HS-27A (cell line): ENCODE measurements around the gene DENND4A.
"Not testable (repeated sequence)": the region's sequence is repeated elsewhere in the genome, so short reads cannot be mapped to it uniquely, and the experiment has no call there.

Source experiments
- DNase-seq: peaks from one replicate; pipeline ENCODE4 v3.0.0-alpha.2; 2012; ENCODE audit warnings: low read depth, missing footprints

Gene DENND4A

DNA sequence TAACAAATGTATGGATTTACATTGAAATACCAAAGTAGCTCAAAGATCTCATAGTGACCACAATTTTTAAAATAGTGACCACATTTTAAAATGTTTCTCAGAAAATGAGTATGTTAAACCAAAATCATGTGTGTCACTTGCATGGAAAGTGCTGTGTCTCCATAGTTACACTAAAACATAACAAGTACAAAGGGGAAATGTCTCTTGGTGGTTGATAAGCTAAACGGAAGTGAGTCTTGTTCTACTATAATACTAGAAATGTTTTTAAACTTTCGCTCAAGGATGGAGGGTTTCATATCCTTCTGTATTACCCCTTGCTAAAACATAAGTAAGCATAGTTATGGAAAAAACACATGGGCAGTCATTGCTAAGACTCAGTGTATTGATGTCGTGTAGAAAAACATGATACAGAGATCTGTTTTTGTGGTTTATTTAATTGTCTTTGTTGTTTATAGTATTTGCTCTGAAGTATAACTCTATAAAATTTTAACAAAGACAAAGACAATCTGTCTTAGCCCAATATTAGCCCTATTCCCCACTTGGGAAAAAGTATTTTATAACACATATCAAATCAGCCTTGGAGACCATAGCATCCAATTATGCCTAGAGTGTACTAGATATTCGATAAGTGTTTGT is 27.0 kb upstream of the DENND4A start:
- DNase-seq, result no peak

- DNase-seq, result no peak
These were observed 24.3 kb upstream of the DENND4A start for GRCh38 chr15:65816441-65816840.

GRCh38 chr15:65816008-65816407 is 23.9 kb upstream of the DENND4A start:
- not testable (repeated sequence) for DNase-seq

DNA sequence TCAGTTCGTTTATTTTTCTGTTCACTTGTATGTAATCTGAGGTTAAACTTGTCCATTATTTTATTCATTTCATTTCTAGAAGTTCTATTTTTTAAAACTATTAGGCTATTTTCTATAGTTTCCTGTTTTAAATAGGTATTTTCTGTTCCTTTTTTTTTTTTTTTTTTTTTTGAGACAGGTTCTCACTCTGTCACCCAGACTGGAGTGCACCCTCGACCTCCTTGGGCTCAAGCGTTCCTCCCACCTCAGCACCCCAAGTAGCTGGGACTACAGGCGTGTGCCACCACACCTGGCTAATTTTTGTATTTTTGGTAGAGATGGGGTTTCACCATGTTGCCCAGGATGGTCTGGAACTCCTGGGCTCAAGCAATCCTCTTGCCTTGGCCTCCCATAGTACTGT is 22.2 kb upstream of the DENND4A start:
- not testable (repeated sequence) for DNase-seq

GRCh38 chr15:65812916-65813315 is 20.8 kb upstream of the DENND4A start:
- no peak for DNase-seq

- no peak for DNase-seq
These were observed 20.4 kb upstream of the DENND4A start for GRCh38 chr15:65812467-65812866.

DNA sequence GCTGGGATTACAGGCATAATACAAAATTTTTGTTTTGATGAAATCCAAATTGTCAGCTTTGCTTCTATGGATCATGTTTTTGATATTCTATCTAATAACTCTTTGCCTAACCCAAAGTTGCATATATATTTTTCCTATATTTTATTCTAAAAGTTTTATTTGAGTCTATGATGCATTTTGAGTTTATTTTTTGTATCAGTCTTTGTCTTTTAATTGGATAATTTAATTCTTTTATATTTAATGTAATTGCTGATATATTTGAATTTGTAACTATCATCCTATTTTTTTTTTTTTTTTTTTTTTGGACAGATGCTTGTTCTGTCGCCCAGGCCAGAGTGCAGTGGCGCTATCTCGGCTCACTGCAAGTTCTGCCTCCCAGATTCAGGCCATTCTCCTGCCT is 19.7 kb upstream of the DENND4A start:
- no peak for DNase-seq

DNA sequence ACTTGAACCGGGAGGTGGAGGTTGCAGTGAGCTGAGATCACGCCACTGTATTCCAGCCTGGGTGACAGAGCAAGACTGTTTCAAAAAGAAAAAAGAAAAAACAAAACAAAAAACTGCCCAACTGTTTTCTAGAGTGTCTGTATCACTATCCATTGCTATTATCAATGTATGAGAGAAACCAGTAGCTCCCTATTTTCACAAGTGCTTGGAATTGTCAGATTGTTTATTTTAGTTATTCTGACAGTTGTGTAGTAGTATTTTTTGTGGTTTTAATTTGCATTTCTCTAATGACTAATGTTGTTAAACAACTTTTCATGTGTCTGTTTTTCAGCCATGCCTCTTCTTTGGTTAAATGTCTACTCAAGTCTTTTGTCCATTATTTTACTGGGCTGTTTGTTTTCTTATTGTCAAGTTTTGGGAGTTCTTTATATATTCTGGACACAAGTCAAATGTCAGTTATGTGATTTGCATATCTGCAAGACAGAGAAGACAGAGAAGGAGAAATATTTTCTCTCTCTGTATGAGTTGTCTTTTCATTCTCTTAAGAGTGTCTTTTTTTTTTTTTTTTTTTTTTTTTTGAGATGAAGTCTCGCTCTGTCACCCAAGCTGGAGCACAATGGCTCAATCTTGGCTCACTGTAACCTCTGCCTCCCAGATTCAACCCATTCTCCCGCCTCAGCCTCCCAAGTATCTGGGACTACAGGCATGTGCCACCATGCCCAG is 19.1 kb upstream of the DENND4A start:
- not testable (repeated sequence) for DNase-seq

GRCh38 chr15:65806397-65806796 is 14.3 kb upstream of the DENND4A start:
- no peak for DNase-seq

DNA sequence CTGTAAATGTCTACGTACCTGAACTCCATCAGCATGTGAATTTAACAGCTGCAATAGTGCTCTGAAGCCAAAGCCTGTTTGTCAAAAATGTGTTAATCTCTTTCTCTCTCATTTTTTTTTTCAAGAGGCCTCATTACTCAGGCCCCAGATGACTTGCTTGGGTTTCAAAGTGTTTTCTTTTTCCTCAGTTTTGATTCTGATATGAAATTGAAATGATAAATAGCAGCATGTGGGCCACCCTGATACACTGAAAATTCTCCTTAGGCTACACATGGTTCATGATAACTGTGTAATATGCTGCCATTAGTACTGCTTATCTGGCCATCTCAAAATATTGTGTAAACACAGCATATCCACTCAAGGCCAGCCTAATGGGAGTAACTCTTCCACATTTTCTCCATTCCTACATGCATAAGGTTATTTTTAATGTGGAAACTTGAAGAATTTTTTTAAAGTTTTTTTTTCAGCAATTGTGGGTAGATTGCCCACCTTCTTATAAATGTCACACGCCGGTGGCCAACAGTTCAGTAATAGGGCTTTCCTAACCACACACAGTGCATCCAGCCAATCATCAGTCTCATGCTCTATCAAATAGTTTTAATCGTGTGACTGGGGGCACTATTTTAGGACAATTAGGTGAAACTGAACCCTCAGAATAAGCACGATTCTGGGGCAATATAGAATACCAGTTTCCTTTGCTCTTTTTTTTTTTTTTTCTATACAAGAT is 13.1 kb upstream of the DENND4A start:
- DNase-seq, result no peak

DNA sequence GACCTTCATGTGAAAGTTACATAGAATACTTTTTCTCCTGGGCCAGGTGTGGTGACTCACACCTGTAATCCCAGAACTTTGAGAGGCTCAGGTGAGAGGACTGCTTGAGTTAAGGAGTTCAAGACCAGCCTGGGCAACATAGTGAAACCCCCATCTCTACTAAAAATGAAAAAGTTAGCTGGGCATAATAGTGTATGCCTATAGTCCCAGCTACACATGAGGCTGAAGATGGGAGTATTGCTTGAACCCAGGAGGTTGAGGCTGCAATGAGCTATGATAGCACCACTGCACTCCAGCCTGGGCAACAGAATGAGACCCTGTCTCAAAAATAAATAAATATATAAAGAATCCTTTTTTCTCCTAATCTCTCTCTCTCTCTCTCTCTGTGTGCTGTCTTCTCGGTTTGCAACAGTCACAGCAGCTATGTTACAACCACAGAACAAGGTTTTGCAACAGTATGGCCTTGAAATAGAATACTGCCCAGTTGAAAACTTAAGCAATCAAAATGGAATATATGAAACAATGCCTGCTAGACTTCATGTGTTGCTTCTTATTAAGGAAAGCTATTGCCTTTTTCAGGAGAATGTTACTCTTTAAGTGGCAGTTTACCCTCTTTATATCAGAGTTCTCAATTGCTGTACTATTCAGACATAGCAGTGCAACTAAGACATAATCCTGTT is 12.3 kb upstream of the DENND4A start:
- DNase-seq, result no peak

- no peak for DNase-seq
These were observed 9.2 kb upstream of the DENND4A start for GRCh38 chr15:65801229-65801805.

DNA sequence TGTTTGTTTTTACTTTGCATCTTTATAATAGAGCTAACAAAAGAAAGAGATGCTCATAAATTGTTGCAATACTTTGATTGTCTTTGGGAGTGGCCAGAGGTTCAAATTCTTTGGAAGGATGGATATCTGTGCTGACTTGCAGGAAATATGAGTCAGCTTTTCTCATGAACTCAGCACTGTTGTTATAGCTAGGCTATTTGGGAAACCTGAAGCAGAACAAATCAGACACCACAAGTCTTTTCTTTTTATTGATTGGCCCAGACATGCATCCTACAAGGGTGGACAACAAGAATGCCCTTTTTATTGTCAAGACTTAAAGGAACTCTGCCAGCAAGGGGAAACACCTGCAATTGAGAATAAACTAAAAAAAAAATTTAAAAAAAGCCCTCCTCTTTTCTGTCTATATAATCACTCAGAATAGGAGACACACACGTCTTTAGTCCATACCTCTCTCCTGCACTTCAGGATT is 4.6 kb upstream of the DENND4A start:
- DNase-seq, result peak; percentile 39

DNA sequence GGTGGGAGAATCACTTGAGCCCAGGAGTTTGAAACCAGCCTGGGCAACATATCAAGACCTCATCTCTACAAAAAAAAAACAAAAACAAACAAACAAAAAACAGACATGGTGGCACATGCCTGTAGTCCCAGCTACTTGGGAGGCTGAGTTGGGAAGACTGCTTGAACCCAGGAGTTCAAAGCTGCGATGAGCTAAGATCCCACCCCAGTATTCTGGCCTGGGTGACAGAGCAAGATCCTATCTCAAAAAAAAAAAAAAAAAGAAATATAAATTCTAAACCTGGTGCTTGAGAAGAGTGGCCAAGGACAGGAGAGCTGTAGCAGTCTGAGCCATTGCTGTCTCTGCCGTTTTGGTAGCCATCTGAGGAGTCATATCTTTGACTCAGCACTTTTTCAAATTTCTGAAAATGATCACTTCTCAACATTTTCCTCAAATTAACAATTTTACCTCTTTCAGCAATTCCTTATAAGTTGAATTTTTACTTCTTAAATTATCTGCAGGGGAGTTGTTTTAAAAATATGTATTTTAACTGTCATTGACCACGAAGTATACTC is 3.6 kb upstream of the DENND4A start:
- no peak for DNase-seq

- no peak for DNase-seq
These were observed 1.7 kb upstream of the DENND4A start for GRCh38 chr15:65793818-65794104.

GRCh38 chr15:65792988-65793817 is 1.1 kb upstream of the DENND4A start:
- DNase-seq, result no peak

- DNase-seq, result peak; percentile 30
These were observed 557 bp downstream of the DENND4A start for GRCh38 chr15:65791335-65792137.

- peak; percentile 15 for DNase-seq
These were observed 1.3 kb downstream of the DENND4A start for GRCh38 chr15:65790694-65791334.

GRCh38 chr15:65789759-65790425 is 2.2 kb downstream of the DENND4A start:
- no peak for DNase-seq
